WERI-Rb-1 (cell line): Measurements from ENCODE around the gene GPHB5.
"Not testable (repeated sequence)": the region's sequence is repeated elsewhere in the genome, so short reads cannot be mapped to it uniquely, and the experiment has no call there.

Experiments used
- DNase-seq: peaks from one replicate; pipeline ENCODE4 v3.0.0-alpha.2; 2020
- H3K27ac ChIP-seq: fragments of 250-450 bp; sonication (Bioruptor Pico); 2 replicates; pipeline ENCODE4 v1.5.1; 2020; ENCODE audit warnings: mild to moderate bottlenecking, moderate library complexity
- H3K27me3 ChIP-seq: fragments of 250-450 bp; sonication (Bioruptor Pico); 2 replicates; pipeline ENCODE4 v1.5.1; 2021; ENCODE audit warnings: mild to moderate bottlenecking, low read depth, moderate library complexity; ENCODE audit not compliant: insufficient read depth, severe bottlenecking
- H3K36me3 ChIP-seq: fragments of 250-450 bp; sonication (Bioruptor Pico); 2 replicates; pipeline ENCODE4 v1.5.1; 2020; ENCODE audit warnings: mild to moderate bottlenecking, moderate library complexity
- H3K4me3 ChIP-seq: 2 replicates; pipeline ENCODE4 v1.5.1; 2011; ENCODE audit warnings: low read depth, mild to moderate bottlenecking, control low read depth, low read length
- H3K9me3 ChIP-seq: fragments of 250-450 bp; sonication (Bioruptor Pico); 2 replicates; pipeline ENCODE4 v1.5.1; 2021; ENCODE audit warnings: mild to moderate bottlenecking, moderate library complexity; ENCODE audit not compliant: severe bottlenecking
- CTCF ChIP-seq: IDR thresholded peaks from 2 replicates; pipeline ENCODE4 v1.5.1; 2011; ENCODE audit warnings: low read depth, mild to moderate bottlenecking, control low read depth, inconsistent platforms, low read length

The GPHB5 gene

GRCh38 chr14:63322897-63323573 is 4.3 kb upstream of the GPHB5 start:
- Histone ChIP-seq H3K27me3 (no peaks in the 10 kb centered on the region), H3K9me3 (no peaks in the 10 kb centered on the region), H3K27ac (no peak overlapping the region), H3K4me3 (no peak overlapping the region), H3K36me3 (no peaks in the 10 kb centered on the region)
- DNase-seq: no peak
- TF ChIP-seq CTCF: no peak

DNA sequence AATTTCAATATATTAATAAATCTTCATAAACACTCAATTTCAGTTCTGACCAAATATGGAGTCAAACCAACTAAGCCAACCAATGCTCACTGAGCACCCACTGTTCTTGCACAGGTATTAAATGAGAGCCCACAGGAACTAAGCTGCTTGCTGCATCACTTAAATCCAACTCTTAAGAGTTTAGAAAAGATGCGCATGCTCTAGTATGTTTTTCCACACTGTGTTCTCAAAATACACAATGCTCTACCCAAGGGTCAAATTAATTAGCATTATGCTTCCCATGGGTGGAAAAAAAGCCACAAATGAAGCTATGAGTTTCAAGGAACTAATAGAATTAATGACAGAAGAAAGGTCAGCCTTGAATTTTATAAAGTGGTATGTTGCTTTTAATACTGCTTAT is 3.7 kb upstream of the GPHB5 start:
- no peak for TF ChIP-seq CTCF

GRCh38 chr14:63308723-63309317 is 9.9 kb downstream of the GPHB5 start:
- Histone ChIP-seq H3K27ac (no peak overlapping the region), H3K4me3 (no peak overlapping the region), H3K27me3 (no peaks in the 10 kb centered on the region), H3K36me3 (no peaks in the 10 kb centered on the region), H3K9me3 (no peaks in the 10 kb centered on the region)
- peak; percentile 70 for TF ChIP-seq CTCF
- peak; percentile 46 for DNase-seq

More for the DNA sequence above, 3.7 kb upstream of the GPHB5 start:
- no peak for DNase-seq
- Histone ChIP-seq H3K27ac (no peak overlapping the region), H3K36me3 (no peaks in the 10 kb centered on the region), H3K4me3 (no peak overlapping the region), H3K9me3 (no peaks in the 10 kb centered on the region), H3K27me3 (no peaks in the 10 kb centered on the region)

- DNase-seq, H3K9me3 ChIP-seq, H3K27me3 ChIP-seq, H3K27ac ChIP-seq, H3K36me3 ChIP-seq, H3K4me3 ChIP-seq: not testable (repeated sequence)
Measured at GRCh38 chr14:63304429-63304828, 14.3 kb downstream of the GPHB5 start.

DNA sequence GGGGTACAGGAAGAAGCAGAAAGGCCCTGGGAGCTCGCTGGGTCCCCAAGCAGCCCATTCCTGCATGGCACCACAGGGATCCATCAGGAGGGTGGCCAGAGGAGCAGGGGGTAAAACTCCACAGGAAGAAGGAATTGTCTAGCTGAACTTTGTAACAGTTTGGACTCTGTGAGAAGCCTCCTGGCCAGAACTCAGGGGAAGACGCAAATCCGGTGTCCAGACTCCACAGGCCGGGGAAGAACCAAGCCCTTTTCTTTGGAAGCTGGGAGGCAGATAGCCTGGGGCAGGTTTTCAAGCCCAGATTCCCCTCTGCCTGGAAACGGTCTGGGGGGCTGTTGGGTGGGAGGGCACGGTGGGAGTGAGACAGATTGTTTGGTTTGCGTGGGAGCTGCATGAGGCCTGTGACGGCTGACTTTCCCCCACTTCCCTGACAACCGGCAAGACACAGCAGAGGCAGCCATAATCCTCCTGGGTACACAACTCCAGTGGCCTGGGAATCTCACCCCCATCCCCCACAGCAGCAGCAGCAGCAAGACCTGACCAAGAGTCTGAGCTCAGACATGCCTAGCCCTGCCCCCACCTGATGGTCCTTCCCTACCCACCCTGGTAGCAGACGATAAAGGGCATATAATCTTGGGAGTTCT is 16.7 kb downstream of the GPHB5 start:
- Histone ChIP-seq H3K27ac (no peak overlapping the region), H3K36me3 (no peaks in the 10 kb centered on the region), H3K9me3 (no peaks in the 10 kb centered on the region), H3K27me3 (no peaks in the 10 kb centered on the region), H3K4me3 (no peak overlapping the region)
- TF ChIP-seq CTCF: no peak
- peak; percentile 47 for DNase-seq

- Histone ChIP-seq H3K36me3 (no peaks in the 10 kb centered on the region), H3K27ac (no peak overlapping the region), H3K4me3 (no peak overlapping the region), H3K9me3 (no peaks in the 10 kb centered on the region), H3K27me3 (no peaks in the 10 kb centered on the region)
- DNase-seq: no peak
- no peak for TF ChIP-seq CTCF
Measured at GRCh38 chr14:63300854-63301253, 17.9 kb downstream of the GPHB5 start.
